Activated T-cell treated with anti-CD3 and anti-CD28 coated beads, Interleukin-2, amount 50 U/mL, for 4 hours (primary cell): Measurements from ENCODE around the gene PDZD2. TPM values are rescaled to one million over a fixed set of nuclear protein-coding genes. Genes with fewer than 3 reads are reported as not detected.
"Not testable (repeated sequence)": the region's sequence is repeated elsewhere in the genome, so short reads cannot be mapped to it uniquely, and the experiment has no call there.

Experiments
- ATAC-seq, 2 donors: fragments of 200-7000 bp; cut with Tn5 transposase; one replicate each; pipeline ENCODE4 v1.10.0; 2021
- DNase-seq: peaks from one replicate; pipeline ENCODE4 v3.0.0-alpha.2; 2020
- H3K27me3 Mint-ChIP-seq: one replicate; pipeline ENCODE4 v1.8.0; 2021; ENCODE audit warnings: low read depth, mixed read lengths
- H3K36me3 Mint-ChIP-seq: one replicate; pipeline ENCODE4 v1.8.0; 2022; ENCODE audit warnings: mixed read lengths; ENCODE audit not compliant: insufficient read depth
- H3K4me1 Mint-ChIP-seq: one replicate; pipeline ENCODE4 v1.8.0; 2021; ENCODE audit warnings: low read depth, mixed read lengths
- H3K4me3 Mint-ChIP-seq: one replicate; pipeline ENCODE4 v1.8.0; 2021; ENCODE audit warnings: mild to moderate bottlenecking, moderate library complexity, mixed read lengths
- H3K9me3 Mint-ChIP-seq: one replicate; pipeline ENCODE4 v1.8.0; 2021; ENCODE audit warnings: mixed read lengths
- total RNA-seq, 3 donors: library from RNA; stranded (reverse); gene quantifications; one replicate each; pipeline ENCODE4 v1.2.1, GENCODE V29; 2021

The PDZD2 gene
- total RNA-seq, 3 donors from 2014 or later = 0.03 to 0.24 (median 0.05) TPM

GRCh38 chr5:31993165-31993961 lies 354.4 kb downstream of the PDZD2 start:
- H3K4me3 Mint-ChIP-seq = no peak overlapping the region
- H3K4me1 Mint-ChIP-seq = peaks cover 5% of the 10 kb centered on the region
- no peaks in the 10 kb centered on the region for H3K27me3 Mint-ChIP-seq
- no peaks in the 10 kb centered on the region for H3K36me3 Mint-ChIP-seq
- ATAC-seq (peak in 1 of 2 donors; percentile 41), DNase-seq (no peak)
- no peaks in the 10 kb centered on the region for H3K9me3 Mint-ChIP-seq

DNA sequence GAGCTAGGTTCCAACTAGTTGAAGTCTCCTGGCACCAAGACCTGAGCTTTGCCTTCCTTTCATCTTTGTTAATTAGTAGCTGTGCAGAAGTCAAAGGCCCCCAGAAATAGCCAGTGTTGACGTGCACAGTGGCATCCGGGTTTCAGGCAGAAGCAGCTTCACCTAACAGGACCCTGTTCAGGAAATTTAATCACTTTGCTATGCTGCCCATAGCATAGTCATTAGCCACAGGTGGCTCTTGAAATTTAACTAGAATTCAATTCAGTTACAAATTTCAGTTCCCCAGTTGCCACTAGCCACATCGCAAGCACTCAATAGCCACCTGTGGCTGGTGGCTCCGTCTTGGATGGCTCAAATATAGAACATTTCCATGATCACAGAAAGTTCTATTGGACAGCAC lies 356.1 kb downstream of the PDZD2 start:
- DNase-seq = no peak

GRCh38 chr5:31995714-31996113 lies 356.8 kb downstream of the PDZD2 start:
- no peaks in the 10 kb centered on the region for H3K36me3 Mint-ChIP-seq
- no peak for ATAC-seq
- DNase-seq = no peak
- peaks cover 5% of the 10 kb centered on the region for H3K4me1 Mint-ChIP-seq
- H3K9me3 Mint-ChIP-seq = no peaks in the 10 kb centered on the region
- no peak overlapping the region for H3K4me3 Mint-ChIP-seq
- no peaks in the 10 kb centered on the region for H3K27me3 Mint-ChIP-seq

More for the DNA sequence above, 356.1 kb downstream of the PDZD2 start:
- no peak for ATAC-seq
- Mint-ChIP-seq H3K36me3 (no peaks in the 10 kb centered on the region), H3K27me3 (no peaks in the 10 kb centered on the region), H3K9me3 (no peaks in the 10 kb centered on the region), H3K4me1 (peaks cover 5% of the 10 kb centered on the region), H3K4me3 (no peak overlapping the region)

GRCh38 chr5:31996909-31997308 lies 358.0 kb downstream of the PDZD2 start:
- Mint-ChIP-seq H3K4me1 (peaks cover 5% of the 10 kb centered on the region), H3K27me3 (no peaks in the 10 kb centered on the region), H3K36me3 (no peaks in the 10 kb centered on the region), H3K4me3 (no peak overlapping the region), H3K9me3 (no peaks in the 10 kb centered on the region)
- no peak for ATAC-seq
- DNase-seq = no peak

GRCh38 chr5:31999470-31999869 lies 360.5 kb downstream of the PDZD2 start:
- Mint-ChIP-seq H3K4me3 (no peak overlapping the region), H3K4me1 (peaks cover 5% of the 10 kb centered on the region), H3K36me3 (no peaks in the 10 kb centered on the region), H3K9me3 (no peaks in the 10 kb centered on the region), H3K27me3 (no peaks in the 10 kb centered on the region)
- no peak for DNase-seq
- ATAC-seq = no peak

DNA sequence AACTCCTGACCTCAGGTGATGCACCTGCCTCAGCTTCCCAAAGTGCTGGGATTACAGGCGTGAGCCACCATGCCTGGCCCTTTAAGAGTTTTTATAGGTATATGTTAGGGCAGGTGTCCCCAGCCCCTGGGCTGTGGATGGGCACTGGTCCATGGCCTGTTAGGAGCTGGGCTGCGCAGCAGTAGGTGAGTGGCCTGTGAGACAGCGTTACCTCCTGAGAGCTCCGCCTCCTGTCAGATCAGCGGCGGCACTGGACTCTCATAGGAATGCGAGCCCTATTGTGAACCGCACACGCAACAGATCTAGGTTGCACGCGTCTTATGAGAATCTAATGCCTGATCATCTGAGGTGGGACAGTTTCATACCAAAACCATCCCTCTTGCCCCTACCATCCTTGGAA lies 361.8 kb downstream of the PDZD2 start:
- ATAC-seq (no peak), DNase-seq (no peak)
- Mint-ChIP-seq H3K4me3 (no peak overlapping the region), H3K9me3 (no peaks in the 10 kb centered on the region), H3K27me3 (no peaks in the 10 kb centered on the region), H3K4me1 (peaks cover 3% of the 10 kb centered on the region), H3K36me3 (no peaks in the 10 kb centered on the region)

DNA sequence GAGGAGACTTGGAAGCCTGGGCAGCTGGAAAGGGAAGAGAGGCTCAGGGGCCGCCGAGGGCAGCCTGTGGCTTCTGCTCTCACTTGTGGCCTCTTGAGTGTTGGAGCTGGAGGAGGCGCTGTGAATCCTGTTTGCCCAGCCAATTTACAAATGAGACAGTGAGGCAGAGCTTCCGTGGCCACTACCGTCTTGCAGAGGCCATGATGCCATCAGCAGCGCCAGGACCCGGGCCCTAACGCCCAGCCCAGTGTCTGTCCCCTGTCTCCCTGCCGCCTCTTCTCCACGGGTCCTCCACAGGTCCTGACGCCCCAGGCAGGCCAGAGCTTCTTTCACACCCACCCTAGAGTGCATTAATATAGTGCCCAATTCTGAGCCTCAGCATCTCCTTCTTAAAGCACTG lies 362.4 kb downstream of the PDZD2 start:
- no peaks in the 10 kb centered on the region for H3K9me3 Mint-ChIP-seq
- no peak overlapping the region for H3K4me3 Mint-ChIP-seq
- DNase-seq (no peak), ATAC-seq (no peak)
- no peaks in the 10 kb centered on the region for H3K36me3 Mint-ChIP-seq
- no peaks in the 10 kb centered on the region for H3K4me1 Mint-ChIP-seq
- H3K27me3 Mint-ChIP-seq = no peaks in the 10 kb centered on the region

DNA sequence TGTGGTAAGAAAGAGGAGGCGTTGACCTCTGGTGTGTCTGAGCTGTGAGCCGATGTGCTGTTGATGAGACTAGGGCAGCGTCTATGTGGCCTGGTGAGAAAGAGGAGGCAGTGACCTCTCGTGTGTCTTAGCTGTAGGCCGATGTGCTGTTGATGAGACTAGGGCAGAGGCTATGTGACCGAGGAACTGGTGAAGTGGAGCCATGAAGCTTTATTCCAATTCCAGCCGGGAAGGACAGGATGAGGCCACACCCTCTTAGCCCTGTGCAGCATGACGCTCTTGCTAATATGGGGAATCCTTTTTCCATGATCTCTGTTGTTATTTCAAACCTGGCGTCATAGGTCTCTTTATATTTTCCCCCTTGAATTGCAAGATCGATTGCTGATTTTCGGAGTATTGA lies 362.8 kb downstream of the PDZD2 start:
- no peak for DNase-seq
- Mint-ChIP-seq H3K9me3 (no peaks in the 10 kb centered on the region), H3K27me3 (no peaks in the 10 kb centered on the region), H3K4me3 (no peak overlapping the region), H3K4me1 (no peaks in the 10 kb centered on the region), H3K36me3 (no peaks in the 10 kb centered on the region)
- no peak for ATAC-seq

- ATAC-seq = no peak
- H3K36me3 Mint-ChIP-seq = no peaks in the 10 kb centered on the region
- H3K4me1 Mint-ChIP-seq = no peaks in the 10 kb centered on the region
- no peaks in the 10 kb centered on the region for H3K27me3 Mint-ChIP-seq
- H3K4me3 Mint-ChIP-seq = no peak overlapping the region
- DNase-seq = no peak
- no peaks in the 10 kb centered on the region for H3K9me3 Mint-ChIP-seq
Observed at GRCh38 chr5:32002755-32003154, 363.8 kb downstream of the PDZD2 start.

DNA sequence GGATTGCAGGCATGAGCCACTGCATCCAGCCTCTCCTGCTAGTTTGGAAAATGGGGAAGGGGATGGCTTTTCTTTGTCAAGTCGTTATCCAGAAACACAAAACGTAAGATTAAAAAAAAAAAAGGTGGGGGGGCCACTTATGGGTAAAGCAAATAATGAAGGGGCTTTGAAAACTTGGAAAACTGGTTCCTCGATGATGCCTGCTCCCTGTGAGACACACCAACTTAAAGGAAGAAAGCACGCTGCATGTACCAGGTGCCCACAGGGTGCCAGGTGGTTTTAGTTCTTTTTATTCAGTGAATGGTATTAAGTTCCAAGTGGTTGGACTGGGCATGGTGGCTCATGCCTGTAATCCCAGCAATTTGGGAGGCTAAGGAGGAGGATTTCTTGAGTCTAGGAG lies 365.1 kb downstream of the PDZD2 start:
- ATAC-seq (no peak), DNase-seq (no peak)
- Mint-ChIP-seq H3K9me3 (no peaks in the 10 kb centered on the region), H3K4me3 (no peak overlapping the region), H3K4me1 (no peaks in the 10 kb centered on the region), H3K27me3 (no peaks in the 10 kb centered on the region), H3K36me3 (no peaks in the 10 kb centered on the region)

DNA sequence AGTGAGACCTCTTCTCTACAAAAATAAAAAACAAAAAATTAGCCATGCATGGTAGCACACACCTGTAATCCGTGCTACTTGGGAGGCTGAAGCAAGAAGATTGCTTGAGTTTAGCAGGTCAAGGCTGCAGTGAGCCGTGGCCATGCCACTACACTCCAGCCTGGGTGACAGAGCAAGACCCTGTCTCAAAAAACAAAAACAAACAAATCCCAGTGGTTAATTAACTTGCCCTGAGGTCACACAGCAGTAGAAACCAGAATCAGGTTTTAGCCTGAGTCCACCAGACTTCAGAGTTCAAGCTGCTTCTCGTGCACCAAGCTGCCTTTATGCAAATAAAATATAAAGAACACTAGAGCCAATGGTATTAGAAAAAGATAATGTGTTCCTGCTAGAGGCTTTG lies 365.5 kb downstream of the PDZD2 start:
- no peaks in the 10 kb centered on the region for H3K36me3 Mint-ChIP-seq
- no peaks in the 10 kb centered on the region for H3K4me1 Mint-ChIP-seq
- no peaks in the 10 kb centered on the region for H3K27me3 Mint-ChIP-seq
- H3K9me3 Mint-ChIP-seq = no peaks in the 10 kb centered on the region
- DNase-seq (no peak), ATAC-seq (no peak)
- no peak overlapping the region for H3K4me3 Mint-ChIP-seq

DNA sequence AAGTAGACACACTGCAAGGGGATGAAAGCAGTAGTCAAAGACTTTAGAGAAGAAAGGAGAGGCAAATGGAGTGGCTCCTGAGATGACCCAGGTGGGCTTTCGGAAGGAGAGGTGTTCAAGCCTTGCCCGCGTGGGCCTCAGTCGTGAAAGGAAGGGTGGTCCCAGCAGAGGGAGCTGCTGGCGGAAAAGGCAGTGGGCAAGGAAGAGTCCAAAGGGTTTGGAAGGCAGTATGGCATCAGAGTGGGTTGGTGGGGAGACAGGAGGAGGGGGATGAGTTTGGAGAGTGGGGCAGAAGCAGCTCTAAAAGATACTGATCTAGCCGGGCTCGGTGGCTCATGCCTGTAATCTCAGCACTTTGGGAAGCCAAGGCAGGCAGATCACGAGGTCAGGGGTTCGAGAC lies 369.8 kb downstream of the PDZD2 start:
- H3K36me3 Mint-ChIP-seq = no peaks in the 10 kb centered on the region
- no peaks in the 10 kb centered on the region for H3K9me3 Mint-ChIP-seq
- no peaks in the 10 kb centered on the region for H3K4me1 Mint-ChIP-seq
- ATAC-seq (no peak), DNase-seq (no peak)
- no peaks in the 10 kb centered on the region for H3K27me3 Mint-ChIP-seq
- H3K4me3 Mint-ChIP-seq = no peak overlapping the region

DNA sequence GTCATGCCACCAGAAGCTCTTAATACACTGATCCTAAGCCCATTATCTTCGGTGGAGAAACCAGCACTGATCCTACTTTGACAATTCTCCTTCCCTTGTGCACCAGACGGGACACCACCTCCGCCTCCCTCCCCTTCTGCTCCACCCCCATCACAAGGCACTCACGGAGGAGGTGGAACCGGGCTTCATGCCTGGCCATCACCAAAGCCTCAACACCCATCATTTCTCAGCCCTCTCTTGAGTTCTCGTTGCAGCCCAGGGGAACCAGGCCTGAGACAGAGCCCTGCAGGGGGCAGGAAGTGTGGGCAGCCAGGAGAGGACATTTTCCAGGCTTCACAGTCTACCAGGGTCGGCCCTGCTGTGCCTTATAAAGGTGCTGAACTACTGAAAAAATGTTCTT lies 374.7 kb downstream of the PDZD2 start:
- Mint-ChIP-seq H3K27me3 (peaks cover 4% of the 10 kb centered on the region), H3K9me3 (no peaks in the 10 kb centered on the region), H3K36me3 (no peaks in the 10 kb centered on the region), H3K4me3 (no peak overlapping the region), H3K4me1 (peaks cover 7% of the 10 kb centered on the region)
- ATAC-seq (no peak), DNase-seq (no peak)

GRCh38 chr5:32014096-32014745 lies 375.3 kb downstream of the PDZD2 start:
- Mint-ChIP-seq H3K27me3 (peaks cover 4% of the 10 kb centered on the region), H3K9me3 (no peaks in the 10 kb centered on the region), H3K4me3 (no peak overlapping the region), H3K4me1 (peaks cover 8% of the 10 kb centered on the region), H3K36me3 (no peaks in the 10 kb centered on the region)
- DNase-seq (no peak), ATAC-seq (no peak)

GRCh38 chr5:32015262-32015661 lies 376.3 kb downstream of the PDZD2 start:
- H3K4me1 Mint-ChIP-seq = peaks cover 11% of the 10 kb centered on the region
- not testable (repeated sequence) for H3K4me3 Mint-ChIP-seq, H3K9me3 Mint-ChIP-seq, H3K36me3 Mint-ChIP-seq, DNase-seq, ATAC-seq, H3K27me3 Mint-ChIP-seq
